DMS153 treated with DMSO at 0.1 percent for 48 hours (cell line): Measurements from ENCODE around the gene PF4V1.
"Not testable (repeated sequence)": the region's sequence is repeated elsewhere in the genome, so short reads cannot be mapped to it uniquely, and the experiment has no call there.

ENCODE experiments used
- DNase-seq: peaks from one replicate; lab custom pipeline; 2025; ENCODE audit not compliant: unreplicated experiment; lab: John Stamatoyannopoulos, UW

PF4V1 gene

GRCh38 chr4:73869130-73870055 lies 16.3 kb downstream of the PF4V1 start, which contains the start of gene CXCL1:
Gene CXCL1 (plus strand): TSS chr4:73869393. CDS start chr4:73869471, 78 bp downstream.
- DNase-seq = no peak

GRCh38 chr4:73870260-73870659 lies 17.2 kb downstream of the PF4V1 start:
- DNase-seq = no peak

DNA sequence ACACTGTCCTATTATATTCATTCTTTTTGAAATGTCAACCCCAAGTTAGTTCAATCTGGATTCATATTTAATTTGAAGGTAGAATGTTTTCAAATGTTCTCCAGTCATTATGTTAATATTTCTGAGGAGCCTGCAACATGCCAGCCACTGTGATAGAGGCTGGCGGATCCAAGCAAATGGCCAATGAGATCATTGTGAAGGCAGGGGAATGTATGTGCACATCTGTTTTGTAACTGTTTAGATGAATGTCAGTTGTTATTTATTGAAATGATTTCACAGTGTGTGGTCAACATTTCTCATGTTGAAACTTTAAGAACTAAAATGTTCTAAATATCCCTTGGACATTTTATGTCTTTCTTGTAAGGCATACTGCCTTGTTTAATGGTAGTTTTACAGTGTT lies 17.7 kb downstream of the PF4V1 start:
- DNase-seq = no peak

DNA sequence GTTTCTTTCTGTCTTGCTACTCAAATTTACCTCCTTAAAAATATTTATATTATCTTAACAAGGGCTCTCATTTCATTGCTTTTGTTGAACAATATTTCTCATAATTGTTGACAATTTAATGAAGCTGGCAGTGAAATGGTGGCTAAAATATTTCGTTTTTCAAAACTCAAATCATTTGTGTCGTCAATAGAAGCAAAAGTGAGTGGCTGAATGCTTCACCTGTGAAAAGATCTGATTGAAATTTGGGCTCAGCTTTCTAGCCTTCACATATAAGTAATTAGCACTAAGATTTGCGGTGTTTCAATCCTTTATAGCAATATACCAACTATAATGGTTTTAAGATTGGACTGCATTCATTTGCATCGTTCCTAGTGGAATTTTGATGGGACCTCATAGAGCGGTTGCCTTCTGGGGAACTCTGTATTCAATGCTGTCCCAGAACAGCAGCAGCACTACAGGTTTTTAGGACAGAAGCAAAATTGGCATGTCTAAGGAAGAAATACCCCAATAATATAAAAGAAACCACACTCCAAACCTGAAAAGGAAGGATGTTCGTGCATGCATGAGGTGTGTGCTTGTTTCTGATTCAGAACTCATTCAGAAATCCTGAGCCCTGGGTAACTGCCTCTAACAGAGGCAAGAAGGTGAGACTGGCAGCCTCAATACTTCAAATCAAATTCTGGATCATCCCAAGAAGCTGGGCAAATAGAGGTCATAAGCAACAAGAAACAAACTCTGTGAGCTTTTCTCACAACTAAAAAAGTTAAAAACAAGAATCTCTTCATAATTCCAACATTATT lies 18.6 kb downstream of the PF4V1 start:
- DNase-seq = no peak

DNA sequence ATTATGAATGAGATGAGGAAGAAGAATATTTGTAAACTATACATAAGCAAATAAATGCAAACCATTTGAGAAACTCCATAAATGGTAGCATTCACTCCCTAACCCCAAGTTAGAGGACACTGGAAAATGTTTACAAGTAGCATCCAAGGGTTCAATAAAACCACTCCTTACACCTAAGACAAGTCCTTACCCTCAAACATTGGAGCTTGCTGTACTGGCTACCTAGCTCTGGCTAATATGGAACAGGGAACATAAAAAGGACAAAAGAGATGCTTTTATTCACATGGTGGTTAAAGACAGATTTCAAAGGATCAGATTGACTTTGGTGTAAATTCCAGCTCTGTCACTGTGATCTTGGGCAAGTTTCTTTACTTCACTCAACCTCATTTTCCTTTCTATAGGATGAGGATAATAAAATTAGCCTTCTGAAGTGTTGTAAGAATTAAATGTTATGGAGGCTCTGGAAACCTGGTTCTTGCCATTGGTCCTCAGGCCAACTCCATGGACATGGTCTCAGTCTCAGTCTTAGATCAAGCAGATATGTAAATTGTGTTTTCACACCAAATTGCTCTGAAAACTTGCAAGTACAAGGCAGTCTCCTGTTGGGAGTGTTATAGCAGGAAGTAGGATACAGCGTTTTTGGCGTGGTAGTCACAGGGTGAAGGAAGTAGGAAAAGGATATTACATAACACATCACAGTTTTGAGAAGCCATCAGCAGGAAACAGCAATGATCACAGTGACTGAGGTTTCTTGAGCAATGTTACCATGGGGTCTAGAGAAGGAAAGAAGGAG lies 19.4 kb downstream of the PF4V1 start:
- no peak for DNase-seq

DNA sequence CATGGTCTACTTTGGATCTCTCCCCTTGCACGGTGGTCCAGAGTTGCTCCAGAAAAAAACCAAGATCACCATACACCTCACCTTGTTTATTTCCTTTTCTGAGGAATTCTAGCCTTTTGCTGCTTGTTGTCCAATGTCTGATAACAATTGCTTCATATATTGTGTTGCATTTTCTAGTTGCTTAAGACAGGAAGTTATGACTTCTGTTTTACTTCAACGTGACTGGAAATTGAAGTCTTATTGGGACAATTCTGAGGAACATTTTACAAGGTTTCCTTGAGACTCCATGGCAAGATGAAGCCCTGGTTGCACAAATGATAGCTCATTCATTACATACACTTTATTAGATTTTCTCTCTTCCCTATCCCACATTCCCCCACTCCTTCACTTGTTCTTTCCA lies 21.3 kb downstream of the PF4V1 start:
- DNase-seq = no peak

DNA sequence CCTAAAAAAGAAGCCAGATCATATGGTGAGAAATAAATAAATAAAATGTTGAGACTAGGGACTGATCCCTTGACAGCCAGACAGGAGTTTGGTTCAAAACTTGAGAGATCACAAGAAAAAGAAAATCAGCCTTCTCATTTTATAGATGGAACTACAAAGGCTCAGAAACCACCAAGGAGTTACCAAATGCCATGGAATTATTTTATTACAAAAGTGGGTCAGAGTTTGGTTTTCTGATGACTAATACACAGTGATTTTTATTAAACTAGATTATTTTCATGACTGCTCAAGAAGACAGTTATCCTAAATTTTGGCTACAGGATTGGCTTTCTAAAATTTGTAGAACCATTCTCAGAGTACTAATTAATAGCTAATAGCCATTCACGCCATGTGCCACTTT lies 22.3 kb downstream of the PF4V1 start:
- DNase-seq = no peak

DNA sequence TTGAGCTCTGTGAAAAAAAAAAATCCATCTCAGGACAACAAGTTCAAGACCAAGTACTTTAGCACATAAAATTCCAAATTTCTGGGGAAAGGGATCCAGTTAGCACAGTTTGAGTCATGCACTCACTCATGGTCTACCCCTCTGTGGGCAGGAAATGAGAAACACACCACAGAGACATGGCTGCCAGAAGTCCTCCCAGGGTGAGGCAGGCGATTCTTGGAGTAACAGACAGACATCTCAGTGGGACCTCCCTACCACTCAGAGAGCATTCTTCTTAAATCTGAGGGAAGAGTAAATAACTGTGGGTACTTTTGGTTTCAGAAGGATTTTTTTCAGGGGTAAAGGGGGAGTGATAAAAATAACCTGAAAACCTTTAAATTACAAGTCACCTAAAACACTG lies 30.2 kb downstream of the PF4V1 start:
- no peak for DNase-seq

- no peak for DNase-seq
Measured at GRCh38 chr4:73885574-73886267, 32.6 kb downstream of the PF4V1 start.

GRCh38 chr4:73891326-73891725 lies 38.2 kb downstream of the PF4V1 start:
- no peak for DNase-seq

- DNase-seq = no peak
Measured at GRCh38 chr4:73891739-73892405, 38.8 kb downstream of the PF4V1 start.

DNA sequence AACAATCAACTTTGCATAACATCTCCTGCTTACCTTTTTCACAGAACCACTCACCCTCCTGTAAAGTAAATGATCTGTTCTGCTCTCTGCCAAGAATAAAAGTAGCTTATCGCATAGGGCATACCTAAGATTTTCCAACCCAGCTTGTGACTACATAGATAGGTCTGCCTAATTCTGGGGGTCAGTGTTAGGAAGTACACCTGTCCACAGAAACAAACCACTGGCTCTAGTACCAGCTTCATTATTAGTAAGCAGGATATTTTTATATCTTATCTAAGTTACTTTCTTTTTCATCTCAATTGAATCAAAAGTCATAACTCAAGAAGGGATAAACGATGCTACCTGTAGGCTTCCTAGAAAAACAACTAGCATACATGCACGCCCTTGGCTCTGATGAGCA lies 39.9 kb downstream of the PF4V1 start:
- DNase-seq = no peak

- no peak for DNase-seq
Measured at GRCh38 chr4:73894001-73894400, 40.9 kb downstream of the PF4V1 start.

DNA sequence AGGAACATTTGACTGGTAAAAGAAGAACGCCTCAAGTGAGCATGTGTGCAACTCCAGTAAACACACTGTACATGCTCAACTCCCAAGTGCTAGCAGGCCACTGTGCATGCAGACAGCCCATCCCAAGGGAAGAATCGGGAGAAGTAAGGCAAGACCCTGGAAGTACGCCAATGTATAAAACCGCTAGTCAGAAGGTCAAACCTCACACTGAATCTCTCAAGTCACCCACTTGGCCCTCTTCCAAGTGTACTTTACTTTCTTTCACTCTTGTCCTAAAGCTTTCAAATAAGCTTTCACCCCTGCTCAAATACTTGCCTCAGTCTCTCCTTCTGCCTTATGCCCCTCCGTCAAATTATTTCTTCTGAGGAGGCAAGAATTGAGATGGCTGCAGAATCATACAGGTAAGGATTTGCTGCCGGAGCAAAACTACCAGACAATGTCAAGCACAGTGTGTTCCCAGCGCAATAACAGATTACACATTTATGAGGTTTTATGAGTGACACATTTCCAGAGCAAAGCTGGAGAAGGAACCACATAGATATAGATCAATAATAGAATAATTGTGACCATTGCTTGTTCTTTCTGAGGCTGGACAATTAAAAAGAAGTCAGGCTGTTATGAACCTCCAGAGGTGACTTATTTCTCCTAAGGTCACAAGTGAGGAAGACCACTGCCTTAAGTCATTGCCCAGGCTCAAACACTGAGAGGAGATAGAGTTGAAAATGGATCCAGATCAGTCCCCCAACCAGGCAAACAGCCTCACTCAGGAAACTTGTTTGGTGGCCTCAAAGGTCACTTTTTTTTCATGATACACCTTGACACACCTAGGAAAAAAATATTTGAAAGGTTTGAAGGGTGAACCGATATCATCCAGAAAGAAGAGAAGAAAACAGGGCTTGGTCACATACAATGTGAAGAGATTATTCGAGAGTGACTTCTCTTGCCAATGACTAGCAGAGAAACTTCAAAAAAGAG lies 42.4 kb downstream of the PF4V1 start:
- no peak for DNase-seq

DNA sequence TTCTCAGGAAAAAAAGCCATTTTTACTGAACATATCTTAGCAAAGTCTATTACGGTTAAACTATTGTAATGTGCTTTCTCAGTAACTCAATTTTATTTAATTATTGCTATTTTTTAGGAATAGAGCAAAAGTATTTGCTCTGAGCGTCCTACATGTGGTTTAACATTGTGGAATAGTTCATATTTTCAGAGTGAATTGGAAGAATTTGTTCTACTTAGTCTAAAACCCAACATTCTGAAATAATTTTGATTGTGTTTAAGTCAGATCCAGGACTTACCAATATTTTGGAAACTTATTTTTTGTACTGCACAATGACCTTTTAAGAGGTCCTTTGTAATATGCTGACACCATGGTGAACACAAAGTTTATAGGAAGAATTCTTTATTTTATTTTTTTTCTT lies 43.3 kb downstream of the PF4V1 start:
- DNase-seq = no peak

GRCh38 chr4:73897380-73898136 lies 44.5 kb downstream of the PF4V1 start:
- DNase-seq = no peak

DNA sequence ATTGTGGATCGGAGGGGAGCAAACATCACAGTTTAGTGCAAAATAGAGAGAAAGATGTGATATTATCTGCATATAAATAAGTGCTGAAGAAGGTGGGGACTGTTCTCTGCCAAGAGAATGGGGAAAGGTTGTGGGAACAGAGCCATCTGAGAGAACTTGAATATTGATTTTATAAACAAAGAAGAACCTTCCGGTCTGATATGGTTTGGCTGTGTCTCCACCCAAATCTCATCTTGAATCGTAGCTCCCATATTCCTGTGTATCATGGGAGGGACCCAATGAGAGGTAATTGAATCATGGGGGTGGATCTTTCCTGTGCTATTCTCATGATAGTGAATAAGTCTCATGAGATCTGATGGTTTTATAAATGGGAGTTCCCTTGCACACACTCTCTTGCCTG lies 46.2 kb downstream of the PF4V1 start:
- DNase-seq = not testable (repeated sequence)

- no peak for DNase-seq
Measured at GRCh38 chr4:73901031-73901430, 47.9 kb downstream of the PF4V1 start.
